Measurements from ENCODE around the gene GAD1. TPM values are rescaled to one million over a fixed set of nuclear protein-coding genes. Genes with fewer than 3 reads are reported as not detected.

The GAD1 gene
- total RNA-seq, 2 experiments from 2014 or later = not detected

DNA sequence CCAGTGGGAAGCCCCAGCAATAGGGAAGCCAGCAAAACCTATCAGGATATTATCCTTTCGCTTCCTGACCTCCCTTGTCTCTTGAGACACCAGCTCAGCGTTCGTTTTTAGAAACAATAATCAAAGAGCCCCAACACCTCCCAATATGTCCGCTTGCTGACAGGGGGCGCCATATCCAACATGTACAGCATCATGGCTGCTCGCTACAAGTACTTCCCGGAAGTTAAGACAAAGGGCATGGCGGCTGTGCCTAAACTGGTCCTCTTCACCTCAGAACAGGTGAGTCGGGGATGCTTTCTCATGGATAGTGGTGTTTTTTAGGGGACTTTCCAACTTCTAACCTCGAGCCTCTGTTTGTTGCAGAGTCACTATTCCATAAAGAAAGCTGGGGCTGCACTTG lies 28.7 kb downstream of the GAD1 start:
- ChIA-PET CTCF (ENCODE audit: unreplicated experiment) (no interaction called here), POLR2A (no interaction called here)
- Histone ChIP-seq H3K79me2 (ENCODE audit: insufficient read depth, low read depth, low read length) (no peaks in the 10 kb centered on the region), H3K4me1 (ENCODE audit: insufficient read depth, low read length, poor library complexity, severe bottlenecking) (no peaks in the 10 kb centered on the region), H2AFZ (ENCODE audit: low read length) (no peak overlapping the region), H3K4me2 (ENCODE audit: low read length) (no peak overlapping the region), H3K9me2 (ENCODE audit: insufficient read depth, low read length) (no peaks in the 10 kb centered on the region), H4K20me1 (ENCODE audit: insufficient read depth, low read length) (no peaks in the 10 kb centered on the region), H3K27ac (ENCODE audit: low read depth, low read length, poor library complexity, severe bottlenecking) (no peak overlapping the region), H3K36me3 (ENCODE audit: insufficient read depth, low read length) (no peaks in the 10 kb centered on the region), H3K9me3 (ENCODE audit: low read length) (no peaks in the 10 kb centered on the region), H3K4me3 (ENCODE audit: low read depth, low read length, poor library complexity, severe bottlenecking) (no peak overlapping the region)
- TF ChIP-seq, protein P1, sequence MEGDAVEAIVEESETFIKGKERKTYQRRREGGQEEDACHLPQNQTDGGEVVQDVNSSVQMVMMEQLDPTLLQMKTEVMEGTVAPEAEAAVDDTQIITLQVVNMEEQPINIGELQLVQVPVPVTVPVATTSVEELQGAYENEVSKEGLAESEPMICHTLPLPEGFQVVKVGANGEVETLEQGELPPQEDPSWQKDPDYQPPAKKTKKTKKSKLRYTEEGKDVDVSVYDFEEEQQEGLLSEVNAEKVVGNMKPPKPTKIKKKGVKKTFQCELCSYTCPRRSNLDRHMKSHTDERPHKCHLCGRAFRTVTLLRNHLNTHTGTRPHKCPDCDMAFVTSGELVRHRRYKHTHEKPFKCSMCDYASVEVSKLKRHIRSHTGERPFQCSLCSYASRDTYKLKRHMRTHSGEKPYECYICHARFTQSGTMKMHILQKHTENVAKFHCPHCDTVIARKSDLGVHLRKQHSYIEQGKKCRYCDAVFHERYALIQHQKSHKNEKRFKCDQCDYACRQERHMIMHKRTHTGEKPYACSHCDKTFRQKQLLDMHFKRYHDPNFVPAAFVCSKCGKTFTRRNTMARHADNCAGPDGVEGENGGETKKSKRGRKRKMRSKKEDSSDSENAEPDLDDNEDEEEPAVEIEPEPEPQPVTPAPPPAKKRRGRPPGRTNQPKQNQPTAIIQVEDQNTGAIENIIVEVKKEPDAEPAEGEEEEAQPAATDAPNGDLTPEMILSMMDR (conservative IDR thresholded peaks at IDR 0.05; ENCODE audit: low read length) = peak; percentile 73
- no peak for TF ChIP-seq EZH2phosphoT487 (IDR thresholded peaks at IDR 0.05; ENCODE audit: borderline replicate concordance, low read depth, low read length)
- no TSS peak for BruUV-seq (replicated peaks)
- DNase-seq (ENCODE audit: low spot score) = peak; percentile 21
- intact Hi-C loops (cut with micrococcal nuclease; ENCODE audit: unreplicated experiment) = no loop called here

DNA sequence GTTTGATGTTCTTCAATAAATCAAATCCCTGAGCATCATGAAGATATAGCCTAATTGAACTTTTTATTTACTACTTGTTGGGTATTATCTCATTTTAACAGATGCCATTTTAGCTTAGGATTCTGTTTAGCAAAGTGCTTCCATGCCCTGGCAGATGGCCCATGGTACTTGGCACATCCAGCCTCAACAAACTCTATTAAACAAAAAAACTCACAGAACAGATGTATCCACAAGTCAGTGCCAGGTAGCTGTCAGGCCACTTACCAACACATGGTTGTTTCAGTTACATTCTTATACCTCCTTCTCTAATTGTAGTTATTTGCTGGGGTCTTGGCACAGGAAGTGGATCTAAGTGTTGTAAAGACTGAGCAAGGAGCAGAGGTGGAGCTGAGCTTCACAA lies 29.6 kb downstream of the GAD1 start:
- intact Hi-C loops (cut with micrococcal nuclease; ENCODE audit: unreplicated experiment) = no loop called here
- ChIA-PET CTCF (ENCODE audit: unreplicated experiment) (interaction anchor here (0.5 kb wide), 1 partner anchor 416 kb away, joined by 3 read pairs; no protein-coding TSS in a partner anchor), POLR2A (no interaction called here)
- Histone ChIP-seq H4K20me1 (ENCODE audit: insufficient read depth, low read length) (no peaks in the 10 kb centered on the region), H3K27ac (ENCODE audit: low read depth, low read length, poor library complexity, severe bottlenecking) (no peak overlapping the region), H3K4me3 (ENCODE audit: low read depth, low read length, poor library complexity, severe bottlenecking) (no peak overlapping the region), H3K79me2 (ENCODE audit: insufficient read depth, low read depth, low read length) (no peaks in the 10 kb centered on the region), H3K9me2 (ENCODE audit: insufficient read depth, low read length) (no peaks in the 10 kb centered on the region), H3K4me2 (ENCODE audit: low read length) (no peak overlapping the region), H3K9me3 (ENCODE audit: low read length) (no peaks in the 10 kb centered on the region), H2AFZ (ENCODE audit: low read length) (no peak overlapping the region), H3K36me3 (ENCODE audit: insufficient read depth, low read length) (no peaks in the 10 kb centered on the region), H3K4me1 (ENCODE audit: insufficient read depth, low read length, poor library complexity, severe bottlenecking) (no peaks in the 10 kb centered on the region)
- no peak for DNase-seq (ENCODE audit: low spot score)
- no TSS peak for BruUV-seq (replicated peaks)
- TF ChIP-seq, protein P1 (conservative IDR thresholded peaks at IDR 0.05; ENCODE audit: low read length) = no peak
- no peak for TF ChIP-seq EZH2phosphoT487 (IDR thresholded peaks at IDR 0.05; ENCODE audit: borderline replicate concordance, low read depth, low read length)

DNA sequence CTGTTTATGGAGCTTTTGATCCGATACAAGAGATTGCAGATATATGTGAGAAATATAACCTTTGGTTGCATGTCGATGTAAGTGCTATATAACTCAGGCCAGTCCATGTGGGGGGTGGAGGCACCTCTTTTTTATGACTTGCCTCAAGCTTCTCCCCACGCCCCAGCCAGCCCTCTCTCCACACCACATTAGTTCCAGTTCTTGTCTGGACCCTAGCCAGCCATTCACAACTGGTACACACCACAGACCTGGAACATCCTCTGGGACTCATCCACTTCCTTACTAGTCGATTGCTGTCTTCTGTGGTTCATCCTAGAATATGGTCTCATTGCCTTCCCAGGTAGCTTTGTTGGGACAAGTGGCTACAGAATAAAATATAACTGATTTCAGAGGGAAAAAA lies 31.0 kb downstream of the GAD1 start:
- no peaks in the 10 kb centered on the region for H3K9me2 ChIP-seq (ENCODE audit: insufficient read depth, low read length)
- H3K4me1 ChIP-seq (ENCODE audit: insufficient read depth, low read length, poor library complexity, severe bottlenecking) = no peaks in the 10 kb centered on the region
- no peak overlapping the region for H2AFZ ChIP-seq (ENCODE audit: low read length)
- DNase-seq (ENCODE audit: low spot score) = no peak
- ChIA-PET POLR2A (interaction anchor here (0.6 to 1.0 kb wide), 2 partner anchors 11 to 1372 kb away, joined by 3 read pairs; no protein-coding TSS in a partner anchor), CTCF (ENCODE audit: unreplicated experiment) (no interaction called here)
- H3K9me3 ChIP-seq (ENCODE audit: low read length) = no peaks in the 10 kb centered on the region
- no peaks in the 10 kb centered on the region for H4K20me1 ChIP-seq (ENCODE audit: insufficient read depth, low read length)
- H3K79me2 ChIP-seq (ENCODE audit: insufficient read depth, low read depth, low read length) = no peaks in the 10 kb centered on the region
- BruUV-seq (replicated peaks) = no TSS peak
- H3K36me3 ChIP-seq (ENCODE audit: insufficient read depth, low read length) = no peaks in the 10 kb centered on the region
- H3K4me3 ChIP-seq (ENCODE audit: low read depth, low read length, poor library complexity, severe bottlenecking) = no peak overlapping the region
- intact Hi-C loops (cut with micrococcal nuclease; ENCODE audit: unreplicated experiment) = no loop called here
- no peak overlapping the region for H3K27ac ChIP-seq (ENCODE audit: low read depth, low read length, poor library complexity, severe bottlenecking)
- TF ChIP-seq, protein P1 (conservative IDR thresholded peaks at IDR 0.05; ENCODE audit: low read length) = no peak
- no peak for TF ChIP-seq EZH2phosphoT487 (IDR thresholded peaks at IDR 0.05; ENCODE audit: borderline replicate concordance, low read depth, low read length)
- H3K4me2 ChIP-seq (ENCODE audit: low read length) = no peak overlapping the region

Measured in OCI-LY7 (cell line).